DMS 273 (cell line): ENCODE results near the gene AGAP1.

Experiments used
- DNase-seq: peaks from one replicate; lab custom pipeline; 2025; ENCODE audit not compliant: unreplicated experiment; lab: John Stamatoyannopoulos, UW

The AGAP1 gene

GRCh38 chr2:235952714-235953113, 458.9 kb downstream of the AGAP1 start:
- no peak for DNase-seq

- DNase-seq = no peak
Observed at GRCh38 chr2:235954281-235954680, 460.4 kb downstream of the AGAP1 start.

DNA sequence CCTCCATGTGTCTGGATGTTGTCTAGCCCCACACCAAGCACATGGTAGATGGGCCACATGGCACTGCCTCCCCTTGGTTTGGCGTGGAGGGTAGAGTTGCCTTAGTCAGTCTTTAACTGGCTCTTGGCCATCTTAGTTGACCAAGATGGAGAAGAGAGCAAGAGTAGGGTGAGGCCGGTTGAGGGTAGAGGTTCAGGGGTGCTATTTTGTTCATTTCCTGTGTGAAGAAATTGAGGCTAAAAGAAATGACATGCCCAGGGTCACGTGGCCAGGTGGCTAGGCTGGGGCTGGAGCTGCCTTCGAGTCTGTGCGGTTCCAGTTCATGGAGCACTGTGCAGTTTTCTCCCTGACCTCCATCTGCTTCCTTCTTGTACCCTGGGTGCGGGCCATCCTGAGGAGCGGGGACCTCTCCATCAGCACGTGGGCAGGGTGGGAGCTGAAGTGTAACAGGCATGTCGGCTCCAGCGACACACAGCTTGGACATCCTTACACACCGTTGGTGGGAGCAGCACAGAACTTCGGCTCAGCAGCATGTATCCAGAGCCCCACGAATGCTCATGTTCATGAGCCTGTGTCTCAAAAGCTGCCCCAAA, 461.1 kb downstream of the AGAP1 start:
- DNase-seq = no peak

GRCh38 chr2:235955664-235956063, 461.8 kb downstream of the AGAP1 start:
- DNase-seq = no peak

DNA sequence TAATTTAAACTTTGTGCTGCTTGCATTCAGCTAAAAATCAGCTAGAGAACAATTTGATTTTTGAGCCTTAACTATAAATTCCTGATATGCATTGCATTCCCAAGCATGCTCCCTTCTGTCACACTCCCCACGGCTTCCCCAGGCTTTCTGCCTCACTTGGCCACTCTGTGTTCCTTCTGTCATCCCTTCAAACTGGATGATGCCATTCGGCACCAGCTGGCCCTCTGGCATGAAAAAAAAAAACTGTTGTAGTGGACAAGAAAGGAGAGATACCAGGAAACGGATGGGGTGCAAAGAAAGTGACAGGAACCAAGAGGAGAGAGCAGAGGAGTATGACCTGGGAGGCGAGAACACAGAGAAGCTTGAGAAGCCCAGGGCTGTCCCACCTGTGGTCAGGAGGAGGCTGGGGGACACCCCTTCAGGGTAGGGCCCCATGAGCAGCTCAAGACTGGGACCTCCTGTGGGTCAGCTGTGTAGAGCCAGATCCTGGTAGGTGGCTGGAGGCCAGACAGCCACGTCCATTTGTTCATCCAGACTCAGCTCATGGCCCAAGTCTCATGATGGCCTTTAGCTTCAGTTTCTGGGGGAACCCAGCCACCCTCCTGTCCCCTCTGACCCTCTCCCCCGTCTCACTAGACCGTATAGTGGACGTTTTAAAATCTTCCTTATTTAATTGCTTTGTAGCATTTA, 462.6 kb downstream of the AGAP1 start:
- DNase-seq = no peak

DNA sequence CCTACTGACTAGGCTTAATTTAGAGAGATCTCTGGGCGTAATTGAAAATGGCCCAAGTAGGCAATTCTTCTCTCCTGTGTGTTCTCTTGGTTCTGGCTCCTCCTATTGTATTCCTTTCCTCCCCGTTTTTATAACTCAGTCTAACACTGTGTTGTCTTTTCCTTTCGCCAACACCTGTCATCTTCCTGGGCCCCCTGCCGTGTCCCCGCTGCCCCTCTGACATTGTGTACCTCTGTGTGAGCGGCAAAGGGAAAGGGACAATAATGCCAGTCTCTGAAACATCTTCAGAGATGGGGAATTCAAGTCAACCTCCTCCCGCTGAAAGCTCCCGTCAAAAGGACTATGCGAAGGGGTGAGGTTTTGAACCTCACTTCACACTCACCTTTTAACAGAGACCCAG, 463.4 kb downstream of the AGAP1 start:
- DNase-seq = no peak

- DNase-seq = no peak
Observed at GRCh38 chr2:235958221-235958930, 464.5 kb downstream of the AGAP1 start.

GRCh38 chr2:235958931-235959410, 465.1 kb downstream of the AGAP1 start:
- DNase-seq = no peak

GRCh38 chr2:235960011-235960715, 466.3 kb downstream of the AGAP1 start:
- DNase-seq = no peak

- no peak for DNase-seq
Observed at GRCh38 chr2:235960716-235961640, 467.1 kb downstream of the AGAP1 start.

DNA sequence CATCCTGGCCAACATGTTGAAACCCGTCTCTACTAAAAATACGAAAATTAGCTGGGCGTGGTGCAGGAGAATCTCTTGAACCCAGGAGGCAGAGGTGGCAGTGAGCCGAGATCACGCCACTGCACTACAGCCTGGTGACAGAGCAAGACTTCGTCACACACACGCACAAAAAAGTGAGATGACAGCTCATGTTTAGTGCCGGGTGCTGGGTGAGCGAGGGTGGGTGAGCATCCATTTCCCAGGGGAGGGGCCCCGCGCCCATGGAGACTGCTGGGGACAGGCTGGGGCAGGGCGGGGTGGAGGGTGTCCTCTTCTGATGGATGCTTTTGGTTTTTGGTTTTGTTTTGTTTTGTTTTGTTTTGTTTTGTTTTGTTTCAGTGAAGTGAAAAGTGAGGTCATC, 467.9 kb downstream of the AGAP1 start:
- DNase-seq = no peak

- no peak for DNase-seq
Observed at GRCh38 chr2:235963853-235964577, 470.2 kb downstream of the AGAP1 start.

DNA sequence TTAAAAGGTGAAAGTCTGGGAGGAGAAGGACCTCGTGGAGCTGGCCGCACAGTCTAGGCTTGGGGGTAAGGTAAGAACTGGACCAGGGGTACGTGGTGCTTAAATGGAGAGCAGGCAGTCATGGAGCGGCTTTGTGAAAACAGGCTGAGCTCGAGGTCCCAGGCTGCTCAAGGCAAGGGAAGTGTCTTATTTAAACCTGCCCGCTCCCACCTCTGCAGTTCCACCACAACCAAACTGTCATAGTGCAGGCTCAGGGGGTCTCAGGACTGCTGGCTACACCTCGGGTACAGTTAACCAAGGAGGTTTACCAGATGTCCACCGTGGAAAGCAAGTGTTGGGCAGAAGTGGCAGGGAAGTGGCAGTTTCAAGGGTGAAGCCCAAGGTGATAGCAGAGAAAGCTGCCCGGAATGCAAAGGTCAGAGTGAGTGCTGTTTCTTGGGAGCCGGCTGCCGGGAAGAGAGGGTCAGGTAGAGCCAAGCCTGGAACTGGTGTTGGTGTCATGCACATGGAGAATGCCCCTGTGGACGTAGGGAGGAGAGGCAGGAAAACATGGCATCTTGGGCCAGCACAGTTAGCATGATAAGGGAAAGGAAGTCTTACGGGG, 471.0 kb downstream of the AGAP1 start:
- no peak for DNase-seq

- no peak for DNase-seq
Observed at GRCh38 chr2:235966396-235966795, 472.6 kb downstream of the AGAP1 start.

DNA sequence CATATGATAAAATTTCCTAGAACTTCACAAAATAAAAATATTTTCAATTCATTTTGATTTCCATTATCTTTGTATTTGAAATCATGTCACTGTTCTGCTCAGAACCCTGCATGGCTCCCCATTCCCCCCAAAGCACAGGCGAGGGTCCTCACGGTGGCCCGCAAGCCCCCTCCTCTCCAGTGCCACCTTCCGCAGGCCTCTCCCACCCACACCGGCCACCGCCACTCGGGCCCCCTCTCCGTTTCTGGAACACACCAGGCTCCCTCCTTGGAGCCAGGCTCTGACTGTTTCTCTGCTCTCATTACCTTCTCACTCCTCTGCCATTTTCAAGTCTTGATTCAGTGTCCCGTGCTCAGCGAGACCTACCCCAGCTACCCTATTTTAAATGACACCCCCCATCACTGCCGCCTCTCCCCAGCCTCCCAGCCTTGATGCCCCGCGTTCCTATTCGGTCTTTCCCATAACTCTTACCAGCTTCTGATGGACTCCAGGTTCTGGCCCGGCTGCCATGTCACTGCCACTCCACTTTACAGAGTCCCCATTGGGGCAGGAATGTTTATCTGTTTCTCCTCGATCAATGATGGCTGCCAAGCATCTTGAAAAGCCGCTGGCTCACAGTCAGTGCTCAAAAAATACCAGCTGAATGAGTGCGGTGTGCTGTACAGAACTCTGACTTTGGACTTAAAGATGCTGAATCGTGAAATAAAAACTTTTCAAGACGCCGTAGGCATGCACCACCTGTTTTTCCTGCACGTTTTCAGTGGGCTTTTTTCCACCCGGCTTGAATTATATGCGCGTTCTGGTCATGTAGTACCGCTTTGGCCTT, 473.3 kb downstream of the AGAP1 start:
- no peak for DNase-seq

DNA sequence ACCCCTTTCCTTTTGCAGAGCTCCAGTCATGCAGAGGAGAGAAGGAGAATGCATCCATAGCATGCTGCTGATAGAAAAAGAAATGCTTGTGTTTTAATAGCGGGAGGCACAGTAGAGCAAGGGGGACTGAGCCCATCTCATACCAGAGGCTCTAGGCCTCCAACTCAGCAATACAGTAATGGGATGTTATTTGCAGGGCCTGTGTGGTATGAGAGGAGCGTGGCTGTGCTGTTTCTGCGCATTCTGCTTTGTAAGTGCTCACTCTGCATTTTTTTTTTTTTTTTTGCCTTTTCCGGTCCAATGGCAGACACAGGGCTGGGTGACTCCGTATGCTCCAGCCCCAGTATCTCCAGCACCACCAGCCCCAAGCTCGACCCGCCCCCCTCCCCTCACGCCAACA, 474.3 kb downstream of the AGAP1 start:
- DNase-seq = no peak

GRCh38 chr2:235968616-235969324, 474.9 kb downstream of the AGAP1 start:
- DNase-seq = peak; percentile 31
